HG02759 (cell line): ENCODE data around the gene DAPK1.

Source experiments
- ATAC-seq: cut with Tn5 transposase; IDR thresholded peaks from one replicate; pipeline ENCODE4 v1.9.1; 2021; ENCODE audit warnings: mild to moderate bottlenecking, moderate library complexity; ENCODE audit not compliant: unreplicated experiment

The DAPK1 gene

DNA sequence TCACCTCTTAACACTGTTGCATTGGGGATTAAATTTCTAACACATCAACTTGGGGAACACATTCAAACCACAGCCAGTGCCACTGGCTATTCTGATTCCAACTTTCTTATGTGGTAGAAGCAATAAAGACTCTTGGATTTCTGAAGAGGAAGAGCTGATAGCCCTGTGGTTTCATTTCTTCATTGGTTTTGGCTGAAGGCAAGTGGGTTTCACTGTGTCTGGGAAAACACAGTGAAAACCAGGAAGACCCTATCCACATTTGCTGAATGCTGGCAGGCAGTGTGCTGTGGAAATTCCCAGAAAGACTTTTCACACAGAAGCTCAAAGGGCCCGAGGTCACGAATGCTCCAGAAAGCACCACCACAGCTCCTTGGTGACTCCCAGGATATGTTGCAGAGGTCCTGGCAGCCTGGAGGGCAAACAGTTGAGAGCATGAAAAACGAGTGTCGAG lies 67.1 kb downstream of the DAPK1 start:
- ATAC-seq, result no peak

DNA sequence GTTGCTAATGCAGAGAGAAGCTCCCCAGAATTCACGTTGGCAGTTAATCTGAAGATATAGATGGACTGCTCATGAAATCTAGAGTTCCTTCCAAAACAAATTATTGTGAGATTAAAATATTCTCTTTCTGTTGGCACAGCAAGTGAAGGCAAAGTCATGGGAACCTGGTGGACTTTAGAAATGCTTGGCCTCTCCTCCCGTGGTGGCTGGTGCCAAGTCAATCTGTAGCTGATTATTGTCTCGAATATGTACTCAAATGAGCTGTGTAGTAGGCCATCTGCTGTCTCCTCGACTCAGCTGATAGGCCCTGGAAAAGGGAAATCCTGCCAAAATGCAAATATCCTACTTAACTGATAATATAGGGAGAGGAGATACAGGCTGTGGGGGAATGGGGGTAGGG lies 69.3 kb downstream of the DAPK1 start:
- ATAC-seq, result no peak

DNA sequence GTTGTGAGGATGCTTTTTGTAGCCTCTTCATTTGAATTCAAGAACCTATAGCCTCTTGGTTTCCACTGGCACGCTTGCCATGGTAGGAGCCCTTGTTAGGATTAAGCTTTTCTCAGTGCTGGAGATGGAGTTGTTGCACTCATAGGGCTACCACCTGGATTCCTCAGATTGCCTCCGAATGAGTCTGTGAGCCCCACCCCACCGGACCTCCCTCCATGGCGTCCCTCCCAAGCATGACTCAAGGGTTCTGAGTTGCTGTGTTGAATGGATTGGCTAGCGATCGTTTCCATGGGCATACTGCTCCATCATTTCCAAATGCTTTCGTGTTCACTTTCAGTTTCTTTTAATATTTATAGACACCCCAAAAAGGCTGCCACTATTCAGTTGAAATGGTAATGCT lies 69.9 kb downstream of the DAPK1 start:
- ATAC-seq, result no peak

DNA sequence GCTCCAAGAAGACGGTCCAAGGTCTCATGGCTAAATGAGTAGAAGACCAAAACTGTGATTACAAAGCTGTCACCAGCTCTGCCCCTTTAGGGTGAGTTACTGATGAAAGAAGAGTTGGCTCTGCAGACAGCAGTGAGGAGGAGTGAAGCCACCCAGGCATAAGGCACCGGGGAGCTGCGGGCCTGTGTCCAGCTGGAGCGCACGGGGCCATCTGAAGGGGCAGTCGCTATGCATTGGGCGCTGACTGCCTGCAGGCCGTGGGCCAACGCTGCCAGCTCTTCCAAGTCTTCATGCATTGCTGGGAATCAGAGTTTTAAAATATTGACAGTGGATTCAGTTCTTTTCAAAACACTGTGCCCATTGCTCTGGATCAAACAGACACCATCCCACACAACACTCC lies 70.3 kb downstream of the DAPK1 start:
- ATAC-seq, result no peak

DNA sequence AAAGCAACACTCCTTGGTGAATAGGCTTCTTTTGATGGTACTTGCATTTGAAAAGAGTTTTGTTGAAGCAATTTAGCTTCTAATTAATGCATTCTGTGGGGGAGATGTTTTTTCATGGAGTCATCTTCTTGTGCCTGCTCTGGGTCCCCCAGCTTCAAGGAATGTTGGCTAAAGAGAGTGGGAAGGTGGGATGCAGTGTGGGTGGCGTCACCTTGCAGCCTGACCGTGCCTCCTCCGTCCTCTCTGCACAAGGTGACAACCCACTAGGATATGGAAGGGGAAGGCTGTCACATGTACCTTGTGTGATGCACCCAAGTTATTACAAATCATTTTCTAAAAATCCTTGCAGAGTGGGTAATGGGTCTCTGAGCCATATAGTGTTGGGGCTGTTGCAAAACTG lies 70.7 kb downstream of the DAPK1 start:
- no peak for ATAC-seq

DNA sequence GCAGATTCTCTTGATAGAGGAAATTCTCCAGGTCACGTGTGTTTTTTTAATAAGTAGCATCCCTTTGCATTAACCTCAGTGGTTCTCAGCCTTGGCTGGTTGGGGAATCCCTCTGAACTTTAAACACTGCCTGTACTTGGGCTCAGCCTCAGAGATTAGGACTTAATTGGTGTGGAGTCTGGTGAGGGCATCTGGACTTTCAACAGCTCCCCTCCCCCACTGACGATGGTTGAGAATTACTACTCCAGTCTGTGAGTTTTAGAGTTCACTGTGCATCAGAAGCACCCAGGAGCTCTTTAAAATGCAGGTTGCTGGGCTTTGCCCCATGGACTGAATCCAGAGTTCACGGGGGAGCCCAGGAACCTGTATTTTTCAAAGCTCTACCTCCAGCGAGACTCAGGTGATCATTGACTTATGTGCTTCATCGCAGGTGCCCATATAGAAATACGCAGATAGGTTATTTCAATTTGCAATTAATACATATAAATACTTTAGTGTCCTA lies 71.4 kb downstream of the DAPK1 start:
- ATAC-seq, result no peak

DNA sequence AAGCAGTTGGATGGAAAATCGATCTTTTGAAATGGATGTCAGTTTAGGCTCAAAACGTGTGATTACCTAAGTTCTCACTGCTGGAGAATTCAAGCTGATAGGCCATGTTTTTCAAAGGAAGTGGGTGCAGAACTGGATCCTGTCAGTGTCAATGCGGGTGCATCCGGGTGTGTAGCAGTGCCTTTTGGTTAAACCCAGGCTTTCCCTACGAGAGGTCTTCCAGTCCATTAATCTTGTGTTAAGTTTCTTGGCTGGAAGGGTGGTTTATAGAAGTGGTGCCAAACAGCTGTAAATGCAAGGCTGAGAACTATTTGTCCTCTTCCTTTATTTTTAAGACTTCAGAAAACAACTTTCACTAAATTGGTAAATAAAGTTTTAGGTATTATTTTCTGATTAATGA lies 71.9 kb downstream of the DAPK1 start:
- no peak for ATAC-seq

DNA sequence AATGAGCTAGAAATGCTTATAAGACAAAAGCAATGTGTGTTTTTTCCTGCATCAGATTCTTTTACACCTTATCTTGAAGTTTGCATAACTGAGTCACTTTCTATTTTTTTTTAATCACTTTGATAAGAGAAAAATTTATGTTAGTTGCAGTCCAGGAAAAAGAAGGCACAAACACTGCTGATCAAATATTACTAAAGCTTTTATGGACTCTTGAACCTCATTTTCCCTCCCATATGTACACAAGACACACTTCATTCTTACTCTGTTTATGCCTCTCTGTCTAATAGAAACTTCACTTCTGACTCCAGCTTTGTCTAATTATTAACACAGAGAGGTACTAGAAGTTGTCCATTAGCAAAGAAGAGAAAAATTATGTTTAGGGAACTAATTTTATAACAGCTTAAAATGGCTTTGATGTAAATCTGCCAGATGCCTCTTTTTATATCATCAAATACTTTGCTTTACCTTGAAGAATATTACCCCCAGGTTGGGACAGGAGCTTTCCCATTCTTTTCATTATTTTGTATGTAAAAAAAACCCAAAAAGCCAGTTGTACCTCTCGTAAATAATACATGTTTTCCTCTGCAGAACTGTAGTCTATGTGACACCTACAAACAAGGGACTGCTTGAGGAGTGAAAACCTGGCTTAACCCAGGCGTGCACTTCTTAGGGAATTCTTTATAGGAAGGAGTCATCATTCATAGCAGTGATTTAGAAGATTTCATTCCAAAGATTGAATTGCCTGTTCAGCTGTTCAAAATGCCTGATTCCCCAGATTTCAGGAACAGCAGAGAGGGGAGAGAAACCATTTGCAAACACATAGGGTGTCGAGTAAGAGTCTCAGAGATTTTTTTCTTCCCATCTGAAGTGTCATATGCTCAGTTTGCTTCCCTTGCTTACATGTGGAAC lies 72.6 kb downstream of the DAPK1 start:
- no peak for ATAC-seq

DNA sequence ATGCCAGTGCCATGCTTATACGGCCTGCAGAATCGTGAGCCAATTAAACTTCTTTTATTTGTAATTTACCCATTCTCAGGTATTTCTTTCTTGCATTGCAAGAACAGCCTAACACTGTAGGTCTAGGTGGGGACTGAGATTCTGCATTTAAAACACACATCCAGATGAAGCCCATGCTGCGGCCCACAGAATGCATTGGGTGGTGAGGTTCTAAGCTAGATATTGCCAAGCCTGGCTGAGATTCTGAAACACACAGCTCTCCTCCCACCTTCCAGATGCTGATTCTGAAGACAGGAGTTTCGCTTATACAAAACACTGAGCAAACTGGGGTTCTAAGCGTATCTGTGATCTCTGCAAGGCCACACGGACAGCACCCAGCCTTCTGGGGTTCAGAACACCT lies 75.1 kb downstream of the DAPK1 start:
- no peak for ATAC-seq

DNA sequence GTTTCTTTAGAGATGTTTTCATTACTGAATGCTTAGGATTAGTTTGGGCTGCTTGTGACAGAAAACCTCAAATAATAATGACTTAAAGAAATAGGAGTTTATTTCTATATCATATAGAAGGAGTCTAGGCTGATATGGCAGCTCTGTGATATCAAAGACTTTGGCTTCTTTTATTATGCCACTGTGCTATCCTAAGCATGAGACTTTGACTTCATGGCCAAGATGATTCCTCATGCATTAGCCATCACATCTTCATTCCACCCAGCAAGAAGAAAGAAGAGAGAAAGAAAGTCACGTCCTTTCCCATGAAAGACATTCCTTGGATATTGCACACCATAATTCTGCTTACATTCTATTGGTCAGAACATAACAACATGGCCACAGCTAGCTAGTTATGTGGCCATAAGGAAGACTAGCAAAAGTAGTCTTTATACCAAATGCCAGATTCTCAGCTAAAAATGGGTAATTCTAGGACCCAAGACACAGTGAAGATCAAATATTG lies 76.2 kb downstream of the DAPK1 start:
- no peak for ATAC-seq

DNA sequence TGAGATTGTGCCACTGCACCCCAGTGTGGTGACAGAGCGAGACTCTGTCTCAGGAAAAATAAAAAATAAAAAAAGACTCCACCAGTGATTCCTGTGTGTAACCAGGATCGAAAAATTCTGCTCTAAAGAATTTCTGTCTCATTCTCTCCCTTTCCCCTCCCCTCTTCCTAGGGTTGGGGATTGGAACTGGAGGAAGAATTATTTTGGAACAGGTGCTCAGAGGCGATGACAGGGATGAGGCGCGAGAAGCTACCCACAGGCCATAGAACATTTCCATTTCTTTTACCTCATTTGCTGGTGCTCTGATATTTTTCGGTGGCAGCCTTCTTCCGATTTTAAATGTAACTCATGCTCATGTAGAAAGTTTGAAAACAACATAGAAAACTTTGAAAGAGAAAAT lies 80.1 kb downstream of the DAPK1 start:
- ATAC-seq, result no peak

DNA sequence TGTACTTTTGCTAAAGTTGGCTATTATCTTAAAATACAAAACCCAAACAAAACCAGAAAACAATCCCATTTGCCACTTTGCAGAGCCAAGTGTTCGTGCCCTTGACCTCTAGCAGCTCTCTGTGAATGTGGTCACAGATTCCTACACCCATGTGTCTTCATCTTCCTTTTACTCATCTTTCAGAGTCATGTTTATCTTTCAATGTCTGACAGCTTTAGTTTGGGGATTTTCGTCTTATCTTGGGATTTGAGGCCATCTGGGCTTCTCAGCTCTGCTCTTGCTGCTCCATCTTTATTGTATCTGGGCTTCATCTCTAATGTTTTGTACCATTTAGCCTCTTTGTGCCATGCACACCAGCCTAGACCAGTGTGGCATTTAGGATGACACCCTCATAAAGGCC lies 81.0 kb downstream of the DAPK1 start:
- ATAC-seq, result no peak

DNA sequence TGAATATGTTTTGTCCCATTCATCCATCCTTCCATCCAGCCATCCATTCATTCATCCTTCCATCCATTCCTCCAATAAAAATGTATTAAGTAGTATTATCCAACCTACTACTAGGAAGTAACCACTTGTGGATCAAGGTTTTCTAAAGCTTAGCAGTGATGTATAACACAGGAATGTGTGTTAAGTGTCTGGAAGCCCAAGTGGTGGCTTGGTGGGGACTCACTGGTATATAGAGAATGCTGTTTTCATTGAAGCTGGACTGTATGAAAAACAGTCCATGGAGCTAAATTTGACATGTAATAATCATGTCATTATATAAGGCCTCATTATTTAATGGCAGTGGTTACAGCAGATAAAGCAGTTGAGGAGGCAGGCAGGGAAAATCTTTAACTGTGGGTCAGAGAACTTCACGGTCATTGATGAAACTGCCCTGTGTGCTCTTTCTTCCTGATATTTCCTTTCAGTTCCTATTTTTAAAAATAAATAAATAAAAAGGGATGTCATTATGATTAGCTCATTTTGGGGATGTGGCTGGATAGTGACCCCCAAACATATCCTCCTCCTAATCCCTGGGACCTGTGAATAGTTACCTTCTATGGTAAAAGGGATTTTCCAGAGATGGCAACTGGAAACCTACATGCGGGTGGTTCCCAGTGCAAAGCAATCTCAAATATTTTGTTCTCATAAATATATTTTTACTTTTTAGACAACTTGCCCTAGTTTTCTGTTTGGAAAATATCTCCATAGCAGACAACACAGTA lies 82.3 kb downstream of the DAPK1 start:
- no peak for ATAC-seq

DNA sequence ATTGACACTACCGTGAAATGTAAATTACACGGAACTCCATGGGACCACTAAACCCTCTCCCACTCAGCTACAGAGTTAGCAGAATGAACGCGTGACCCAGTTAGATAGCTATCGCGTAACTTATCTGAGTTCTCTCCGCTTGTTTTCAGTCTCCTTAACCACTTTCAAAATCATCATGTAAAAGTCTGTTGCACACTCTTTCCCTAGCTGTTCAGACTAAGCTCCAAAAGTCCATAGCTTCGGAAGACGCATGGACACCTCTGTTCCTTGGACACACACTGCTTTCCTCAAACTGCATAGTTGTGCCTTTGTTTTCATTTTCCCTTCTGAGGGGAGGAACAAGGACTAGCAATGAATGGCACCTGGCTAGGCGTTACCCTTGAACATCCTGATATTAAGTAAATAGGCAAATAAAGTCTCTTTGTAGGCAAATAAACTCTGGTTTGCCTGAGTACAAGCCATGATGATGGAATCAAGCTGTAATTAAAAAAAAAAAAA lies 83.3 kb downstream of the DAPK1 start:
- no peak for ATAC-seq

DNA sequence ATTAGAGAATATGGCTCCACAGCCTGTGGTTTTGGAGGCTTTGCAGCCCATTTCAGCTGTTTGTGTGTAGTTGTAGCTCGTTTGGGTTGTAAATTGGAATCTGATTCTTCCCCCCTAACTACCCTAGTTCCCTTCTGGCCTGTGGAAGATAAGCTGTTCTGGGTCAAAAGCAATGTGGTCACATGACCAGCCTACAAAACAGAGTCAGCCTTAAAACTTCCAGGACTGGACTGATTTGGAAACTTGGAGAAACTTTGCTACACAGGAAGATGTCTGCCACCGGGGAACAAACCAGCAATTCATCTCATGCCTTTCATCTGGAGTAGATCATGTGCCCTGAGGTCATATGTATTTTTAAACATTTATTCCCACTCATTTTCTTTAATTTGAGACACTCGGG lies 83.8 kb downstream of the DAPK1 start:
- ATAC-seq, result no peak

DNA sequence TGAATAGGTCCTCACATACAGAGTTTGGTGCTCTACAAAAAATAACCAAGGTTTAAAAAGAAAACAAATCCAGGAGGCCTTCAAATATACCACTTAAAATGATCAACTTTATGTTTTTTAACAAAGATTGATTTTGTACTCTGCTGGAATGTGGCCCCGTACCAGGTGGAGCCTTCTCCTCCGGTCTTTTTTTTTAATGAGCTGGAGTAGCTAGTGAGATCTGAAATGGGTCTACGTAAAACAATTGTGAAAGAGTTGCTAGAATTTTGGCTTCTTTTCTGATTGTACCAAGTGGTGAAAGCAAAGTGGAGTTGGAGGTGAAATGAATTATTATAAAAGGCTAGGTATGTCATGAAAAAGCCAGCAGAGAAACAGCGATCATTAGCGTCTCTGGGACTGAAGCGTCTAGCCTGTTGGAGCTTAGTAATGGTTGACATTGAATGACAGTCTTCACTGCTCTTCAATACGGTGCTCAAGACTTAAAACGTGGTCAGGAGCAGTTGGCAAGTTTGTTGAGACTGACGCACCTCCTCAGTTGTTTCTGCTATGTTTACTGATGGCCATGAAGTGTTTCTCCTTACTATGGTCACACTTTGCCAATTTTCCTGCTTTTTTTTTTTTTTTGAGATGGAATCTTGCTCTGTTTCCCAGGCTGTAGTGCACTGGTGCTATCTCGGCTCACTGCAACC lies 84.4 kb downstream of the DAPK1 start:
- no peak for ATAC-seq

DNA sequence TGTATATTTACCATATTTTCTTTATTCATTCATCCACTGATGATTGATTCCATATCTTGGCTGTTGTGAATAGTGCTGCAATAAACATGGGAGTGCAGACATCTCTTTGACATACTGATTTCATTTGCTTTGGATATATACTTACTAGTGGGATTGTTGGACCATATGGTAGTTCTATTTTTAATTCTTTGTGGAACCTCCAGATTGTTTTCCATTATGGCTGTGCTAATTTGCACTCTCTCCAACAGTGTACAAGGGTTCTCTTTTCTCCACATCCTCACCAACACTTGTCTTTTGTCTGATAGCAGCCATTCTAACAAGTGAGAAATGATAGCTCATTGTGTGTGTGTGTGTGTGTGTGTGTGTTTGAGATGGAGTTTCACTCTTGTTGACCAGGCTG lies 86.7 kb downstream of the DAPK1 start:
- no peak for ATAC-seq

DNA sequence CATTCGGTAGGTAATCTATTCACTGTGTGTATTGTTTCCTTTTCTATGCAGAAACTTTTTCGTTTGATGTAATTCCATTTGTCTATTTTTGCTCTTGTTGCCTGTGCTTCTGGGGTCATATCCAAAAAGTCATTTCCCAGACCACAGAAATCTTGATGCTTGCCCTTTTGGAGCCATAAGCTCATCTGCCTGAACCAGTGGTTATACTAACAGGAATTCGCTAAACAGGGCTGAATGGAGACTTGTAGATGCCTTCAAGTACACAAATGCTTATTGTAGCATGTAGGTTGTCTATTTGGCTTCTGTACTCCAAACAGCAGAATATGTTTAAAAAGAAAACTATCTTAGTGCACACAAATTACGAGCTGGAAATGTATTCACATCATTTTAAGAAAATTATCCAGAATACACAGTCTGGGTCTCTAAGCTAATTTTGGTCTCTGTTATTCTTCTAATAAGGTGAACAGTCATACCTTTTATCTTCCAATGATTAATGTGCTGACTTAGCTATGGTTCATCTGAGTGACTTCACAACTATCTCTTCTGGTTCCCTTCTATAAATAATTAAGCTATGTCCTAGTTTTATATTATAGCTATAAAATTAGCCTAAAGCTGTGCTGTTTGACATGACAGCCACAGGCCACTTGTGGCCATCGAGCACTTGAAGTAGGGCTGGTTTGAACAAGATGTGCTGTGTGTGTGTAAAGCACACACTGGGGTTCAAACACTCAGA lies 87.6 kb downstream of the DAPK1 start:
- no peak for ATAC-seq

DNA sequence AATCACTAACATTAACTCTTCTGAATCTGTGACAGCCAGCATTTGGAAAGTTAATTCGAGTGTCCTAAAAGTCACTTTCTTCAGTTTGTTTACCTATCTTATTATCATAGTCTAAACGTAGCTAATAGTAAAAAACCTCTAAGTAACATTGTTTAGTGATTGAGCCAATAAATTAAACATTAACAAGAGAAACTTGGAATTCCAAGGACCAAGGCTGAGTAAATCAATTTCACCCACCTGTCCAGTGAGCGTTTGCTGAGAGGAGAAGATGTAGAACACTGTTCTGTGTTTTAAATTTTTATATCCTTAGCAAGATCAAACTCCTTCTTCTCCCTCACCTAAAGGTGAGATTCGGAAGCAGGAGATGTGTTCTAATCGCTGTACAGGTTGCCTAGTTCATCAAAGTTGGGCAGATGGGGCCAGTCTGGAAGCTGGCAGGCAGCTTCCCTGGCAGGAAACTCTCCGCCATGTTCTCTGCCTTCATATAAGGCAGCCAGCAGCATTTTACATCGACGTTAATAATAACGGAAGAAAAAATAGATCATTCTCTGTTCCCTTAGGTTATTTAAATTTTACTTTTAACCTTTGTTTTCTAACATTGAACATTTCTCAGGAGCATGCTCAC lies 89.2 kb downstream of the DAPK1 start:
- no peak for ATAC-seq

DNA sequence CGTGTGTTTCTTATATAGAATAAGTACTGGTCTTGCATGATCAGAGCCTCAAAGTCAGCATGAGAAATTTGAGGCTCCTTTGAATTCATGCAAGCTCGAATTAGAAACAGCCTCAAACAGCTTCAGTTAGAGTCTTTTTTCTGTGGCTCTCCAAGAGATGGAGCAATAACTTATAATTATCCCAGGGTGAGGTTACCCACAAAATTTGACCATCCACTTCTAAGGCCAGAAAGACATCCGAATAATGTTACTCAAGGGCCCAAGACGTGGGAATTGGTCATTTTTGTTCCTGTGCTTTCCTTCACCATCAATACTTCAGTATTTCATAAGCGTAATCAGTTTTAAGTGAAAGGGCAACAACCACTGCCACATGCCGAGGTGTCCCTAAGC lies 89.7 kb downstream of the DAPK1 start:
- ATAC-seq, result no peak
